Suprapubic skin (tissue), 4 donors: Measurements from ENCODE around the gene ZNF428. TPM values are rescaled to one million over a fixed set of nuclear protein-coding genes. Genes with fewer than 3 reads are reported as not detected.

Source experiments
- DNase-seq, 2 donors: peaks; one replicate each; pipeline ENCODE4 v3.0.0-alpha.2; 2019; ENCODE audit warnings: low spot score in 2 of 2
- H3K27ac ChIP-seq: fragments of 200-600 bp; sonication (generic); one replicate; pipeline ENCODE4 v1.5.1; 2019
- H3K27me3 ChIP-seq: fragments of 200-600 bp; sonication (generic); one replicate; pipeline ENCODE4 v1.5.1; 2019
- H3K36me3 ChIP-seq: fragments of 200-600 bp; sonication (generic); one replicate; pipeline ENCODE4 v1.5.1; 2019
- H3K4me1 ChIP-seq: fragments of 200-600 bp; sonication (generic); one replicate; pipeline ENCODE4 v1.5.1; 2019
- H3K4me3 ChIP-seq: fragments of 200-600 bp; sonication (generic); one replicate; pipeline ENCODE4 v1.5.1; 2019; ENCODE audit warnings: mild to moderate bottlenecking
- H3K9me3 ChIP-seq: fragments of 200-600 bp; sonication (generic); one replicate; pipeline ENCODE4 v1.5.1; 2019
- EP300 ChIP-seq: sonication (generic); formaldehyde crosslinking; IDR thresholded peaks from one replicate; pipeline ENCODE4 v1.6.1; 2017; ENCODE audit warnings: antibody characterized with exemption
- POLR2A ChIP-seq, 2 donors: fragments of 450-650 bp; IDR thresholded peaks; one replicate each; pipeline ENCODE4 v1.6.1; 2017; ENCODE audit warnings: antibody characterized with exemption in 2 of 2, mild to moderate bottlenecking in 2 of 2, moderate library complexity in 2 of 2
- POLR2AphosphoS5 ChIP-seq, 3 donors: sonication (generic); formaldehyde crosslinking; IDR thresholded peaks; one replicate each; pipeline ENCODE4 v1.6.1; 2017; ENCODE audit warnings: antibody characterized with exemption in 3 of 3
- WGBS: methylation state at CpG from one replicate; pipeline ENCODE4 v1.1.5; 2018; 5-methylcytosine and 5-hydroxymethylcytosine counted together
- total RNA-seq, 4 donors: library from RNA; depleted of rRNA; stranded (reverse); fragments of >200 nt; gene quantifications; one replicate each; pipeline ENCODE4 v1.1.0, GENCODE V29; 2016
- TF ChIP-seq, protein P1 (sequence below), 2 donors: fragments of 200-600 bp in 1 of 2; fragments of 450-650 bp in 1 of 2; sonication (generic) in 1 of 2; IDR thresholded peaks; one replicate each; pipeline ENCODE4 v1.5.1; 2016 to 2019; ENCODE audit warnings: antibody characterized with exemption in 2 of 2, mild to moderate bottlenecking in 1 of 2, moderate library complexity in 1 of 2

Gene ZNF428, protein sequence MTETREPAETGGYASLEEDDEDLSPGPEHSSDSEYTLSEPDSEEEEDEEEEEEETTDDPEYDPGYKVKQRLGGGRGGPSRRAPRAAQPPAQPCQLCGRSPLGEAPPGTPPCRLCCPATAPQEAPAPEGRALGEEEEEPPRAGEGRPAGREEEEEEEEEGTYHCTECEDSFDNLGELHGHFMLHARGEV
- 10 to 100 TPM; 10.6 to 19.3 (median 17.5) TPM for total RNA-seq

DNA sequence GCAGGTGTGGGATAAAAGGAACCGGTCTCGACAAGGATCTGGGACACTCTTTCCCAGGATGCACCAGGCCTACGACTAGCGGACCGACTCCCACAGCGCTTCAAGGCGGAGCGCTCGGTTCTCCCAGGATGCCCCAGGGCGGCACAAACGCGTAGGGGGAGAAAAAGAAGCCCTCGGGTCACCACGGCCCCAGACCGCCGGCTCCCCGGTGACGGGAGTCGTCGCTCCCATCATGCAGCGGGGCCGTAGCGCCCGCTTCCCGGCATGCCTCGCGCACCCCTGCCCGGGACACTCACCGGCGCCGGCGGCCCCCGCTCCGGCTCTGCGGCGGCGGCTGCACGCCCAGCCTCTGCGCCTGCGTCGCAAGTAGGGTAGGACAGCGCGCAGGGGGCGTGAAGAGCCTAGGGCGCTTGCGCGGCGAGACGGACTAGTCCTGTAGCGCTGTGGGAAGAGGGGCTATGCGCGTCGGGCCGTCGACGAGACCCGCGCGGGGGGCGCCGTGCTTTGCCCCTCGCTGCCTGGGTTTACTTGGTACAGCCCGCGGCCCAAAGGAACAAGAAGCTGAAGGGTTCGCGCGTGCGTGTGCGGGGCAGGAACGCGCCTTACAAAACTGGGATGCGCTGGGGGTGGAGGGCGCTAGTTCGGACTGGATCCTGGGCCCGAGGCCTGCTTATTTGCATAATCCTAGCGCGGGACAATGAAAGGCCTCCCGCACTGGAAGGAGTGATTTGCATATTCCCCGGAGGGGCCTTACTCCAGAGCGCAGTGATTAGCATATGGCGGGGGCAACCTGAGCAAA is at the start of gene ZNF428:
Gene ZNF428 (minus strand): TSS at position 368 of the 799 bp plus-strand sequence. CDS start 5,325 bp downstream, outside the sequence.
- peak; percentile 88 to 90 for DNase-seq
- WGBS: 0% methylated on average over 27 of the region's 81 CpGs
- Histone ChIP-seq H3K36me3 (no peaks in the 10 kb centered on the region), H3K27me3 (no peaks in the 10 kb centered on the region), H3K4me1 (peaks cover 19% of the 10 kb centered on the region), H3K4me3 (peak within 1 kb of the TSS; percentile 54), H3K27ac (peak within 1 kb of the TSS; percentile 88), H3K9me3 (no peaks in the 10 kb centered on the region)
- TF ChIP-seq POLR2A (IDR thresholded peaks at IDR 0.05) (peak in 1 of 2 donors; percentile 50), EP300 (no peak), POLR2AphosphoS5 (IDR thresholded peaks at IDR 0.05) (peak in 1 of 3 donors; percentile 41)
- TF ChIP-seq, protein P1, sequence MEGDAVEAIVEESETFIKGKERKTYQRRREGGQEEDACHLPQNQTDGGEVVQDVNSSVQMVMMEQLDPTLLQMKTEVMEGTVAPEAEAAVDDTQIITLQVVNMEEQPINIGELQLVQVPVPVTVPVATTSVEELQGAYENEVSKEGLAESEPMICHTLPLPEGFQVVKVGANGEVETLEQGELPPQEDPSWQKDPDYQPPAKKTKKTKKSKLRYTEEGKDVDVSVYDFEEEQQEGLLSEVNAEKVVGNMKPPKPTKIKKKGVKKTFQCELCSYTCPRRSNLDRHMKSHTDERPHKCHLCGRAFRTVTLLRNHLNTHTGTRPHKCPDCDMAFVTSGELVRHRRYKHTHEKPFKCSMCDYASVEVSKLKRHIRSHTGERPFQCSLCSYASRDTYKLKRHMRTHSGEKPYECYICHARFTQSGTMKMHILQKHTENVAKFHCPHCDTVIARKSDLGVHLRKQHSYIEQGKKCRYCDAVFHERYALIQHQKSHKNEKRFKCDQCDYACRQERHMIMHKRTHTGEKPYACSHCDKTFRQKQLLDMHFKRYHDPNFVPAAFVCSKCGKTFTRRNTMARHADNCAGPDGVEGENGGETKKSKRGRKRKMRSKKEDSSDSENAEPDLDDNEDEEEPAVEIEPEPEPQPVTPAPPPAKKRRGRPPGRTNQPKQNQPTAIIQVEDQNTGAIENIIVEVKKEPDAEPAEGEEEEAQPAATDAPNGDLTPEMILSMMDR (IDR thresholded peaks at IDR 0.05): no peak

DNA sequence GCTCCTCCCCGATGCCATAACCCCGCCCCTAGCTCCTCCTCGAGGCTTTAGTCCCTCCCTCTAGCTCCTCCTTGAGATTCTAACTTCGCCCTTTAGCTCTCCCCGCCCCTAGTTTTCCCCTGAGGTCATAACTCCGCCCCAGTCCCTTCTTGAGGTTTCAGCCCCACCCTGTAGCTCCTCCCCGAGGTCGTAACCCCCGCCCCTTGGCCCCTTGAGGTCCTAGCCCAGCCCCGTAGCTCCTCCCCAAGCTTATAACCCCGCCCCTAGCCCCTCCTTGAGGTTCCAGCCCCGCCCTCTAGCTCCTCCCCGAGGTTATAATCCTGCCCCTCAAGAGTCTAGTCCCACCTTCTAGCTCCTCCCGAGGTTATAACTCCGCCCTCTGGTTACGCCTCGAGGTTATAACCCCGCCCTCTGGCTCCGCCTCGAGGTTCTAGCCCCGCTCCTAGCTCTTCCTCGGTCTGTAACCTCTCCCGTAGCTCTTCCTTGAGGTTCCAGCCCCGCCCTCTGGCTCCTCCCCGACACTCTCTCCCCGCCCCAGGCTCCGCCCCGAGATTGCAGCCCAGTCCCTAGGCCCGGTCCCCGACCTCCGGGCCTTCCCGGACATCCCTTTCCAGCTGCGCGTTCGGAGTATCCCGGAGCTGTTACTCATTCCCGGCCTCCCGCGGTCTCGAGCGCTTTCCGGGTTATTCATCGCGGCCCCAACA is 49.1 kb upstream of the ZNF428 start:
- Histone ChIP-seq H3K36me3 (peaks cover 10% of the 10 kb centered on the region), H3K27ac (peak overlapping the region; percentile 94), H3K27me3 (no peaks in the 10 kb centered on the region), H3K4me3 (peak overlapping the region; percentile 66), H3K4me1 (peaks cover 30% of the 10 kb centered on the region), H3K9me3 (no peaks in the 10 kb centered on the region)
- WGBS: under 1% methylated on average over 44 of the region's 44 CpGs
- TF ChIP-seq EP300 (no peak), POLR2AphosphoS5 (IDR thresholded peaks at IDR 0.05) (peak; percentile 27 to 71 (median 58)), POLR2A (IDR thresholded peaks at IDR 0.05) (peak; percentile 85 to 91)
- TF ChIP-seq, protein P1 (IDR thresholded peaks at IDR 0.05): no peak
- DNase-seq: peak; percentile 100

DNA sequence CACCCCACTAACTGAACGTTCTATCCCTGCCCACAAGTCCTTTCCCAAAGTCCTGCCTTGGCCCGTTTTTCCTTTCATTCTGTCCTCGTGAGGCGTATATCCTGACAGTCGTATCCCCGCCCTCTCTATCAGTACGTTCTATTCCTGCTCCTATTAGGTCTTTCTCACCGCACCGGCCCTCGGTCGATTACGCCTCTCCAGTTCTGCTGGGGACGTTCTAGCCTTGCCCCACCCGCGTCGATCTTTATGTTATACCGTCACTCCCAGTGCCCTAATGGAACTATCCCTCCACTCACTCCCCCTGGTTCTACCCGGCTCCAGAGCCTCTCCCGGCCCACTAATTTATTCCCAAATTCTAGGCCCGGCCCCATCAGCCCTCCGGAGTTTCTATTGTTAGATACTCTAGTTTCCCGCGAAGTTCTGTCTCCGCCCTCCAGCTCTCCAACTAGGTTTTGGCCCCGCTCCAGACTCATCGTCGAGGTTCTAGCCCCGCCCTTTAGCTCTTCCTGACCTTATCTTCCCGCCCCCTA is 48.5 kb upstream of the ZNF428 start:
- H3K27ac ChIP-seq: no peak overlapping the region
- no peaks in the 10 kb centered on the region for H3K9me3 ChIP-seq
- H3K4me3 ChIP-seq: peak overlapping the region; percentile 28
- DNase-seq: no peak
- H3K36me3 ChIP-seq: peaks cover 10% of the 10 kb centered on the region
- H3K27me3 ChIP-seq: no peaks in the 10 kb centered on the region
- H3K4me1 ChIP-seq: peaks cover 30% of the 10 kb centered on the region
- WGBS: 15% methylated on average over 29 of the region's 29 CpGs
- TF ChIP-seq, protein P1 (IDR thresholded peaks at IDR 0.05): no peak
- TF ChIP-seq POLR2AphosphoS5 (IDR thresholded peaks at IDR 0.05) (no peak), EP300 (no peak), POLR2A (IDR thresholded peaks at IDR 0.05) (no peak)

DNA sequence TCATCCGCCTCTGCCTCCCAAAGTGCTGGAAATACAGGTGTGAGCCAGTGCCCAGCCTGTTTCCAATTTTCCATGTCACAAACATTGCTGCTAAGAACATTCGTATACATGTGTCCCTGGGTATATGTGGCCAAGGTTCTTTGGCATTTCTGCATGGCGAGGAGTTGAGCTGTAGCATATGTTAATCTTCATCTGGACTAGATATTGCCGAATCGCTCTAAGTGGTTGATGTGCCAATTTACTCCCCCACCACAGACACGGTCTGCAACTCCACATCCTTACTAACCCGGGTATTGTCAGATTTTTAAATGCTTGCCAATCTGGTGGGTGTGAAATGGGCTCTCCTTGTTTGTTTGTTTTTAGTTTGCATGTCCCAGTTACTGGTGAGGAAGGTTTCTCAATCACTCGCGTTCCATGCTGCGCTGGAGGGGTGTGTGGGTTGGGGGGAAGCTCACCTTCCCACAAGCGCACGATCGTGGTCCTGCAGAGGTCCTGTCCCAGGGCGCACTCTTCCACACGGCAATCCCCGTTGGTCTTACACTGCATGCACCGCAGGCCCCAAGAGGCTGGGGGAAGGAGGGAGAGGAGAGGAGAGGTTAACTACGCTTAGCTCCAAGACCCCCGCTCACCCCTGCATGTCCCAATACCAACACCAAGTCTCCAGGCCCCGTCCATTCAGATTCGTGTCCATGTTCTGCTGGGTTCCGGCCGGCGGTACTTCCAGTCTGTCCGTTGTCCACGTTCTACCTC is 47.9 kb upstream of the ZNF428 start:
- peaks cover 10% of the 10 kb centered on the region for H3K36me3 ChIP-seq
- peak overlapping the region; percentile 28 for H3K4me3 ChIP-seq
- DNase-seq: peak in 1 of 2 donors; percentile 77
- no peak overlapping the region for H3K27ac ChIP-seq
- TF ChIP-seq POLR2AphosphoS5 (IDR thresholded peaks at IDR 0.05): no peak
- no peak for TF ChIP-seq EP300
- TF ChIP-seq, protein P1 (IDR thresholded peaks at IDR 0.05): no peak
- no peak for TF ChIP-seq POLR2A (IDR thresholded peaks at IDR 0.05)
- H3K27me3 ChIP-seq: no peaks in the 10 kb centered on the region
- H3K9me3 ChIP-seq: no peaks in the 10 kb centered on the region
- WGBS: 64% methylated on average over 26 of the region's 26 CpGs
- peaks cover 30% of the 10 kb centered on the region for H3K4me1 ChIP-seq
